GM21723 (cell line): ENCODE data around the gene HHAT.

Experiments
- ATAC-seq: cut with Tn5 transposase; IDR thresholded peaks from one replicate; pipeline ENCODE4 v1.9.1; 2021; ENCODE audit warnings: mild to moderate bottlenecking, moderate library complexity; ENCODE audit not compliant: unreplicated experiment

HHAT gene

GRCh38 chr1:210532223-210532598, 203.5 kb downstream of the HHAT start:
- ATAC-seq, result no peak

GRCh38 chr1:210535761-210536160, 207.1 kb downstream of the HHAT start:
- no peak for ATAC-seq

GRCh38 chr1:210536254-210536961, 207.7 kb downstream of the HHAT start:
- no peak for ATAC-seq

- ATAC-seq, result no peak
Observed at GRCh38 chr1:210540288-210540687, 211.6 kb downstream of the HHAT start.

- ATAC-seq, result no peak
Observed at GRCh38 chr1:210541680-210542358, 213.1 kb downstream of the HHAT start.

- no peak for ATAC-seq
Observed at GRCh38 chr1:210551899-210552298, 223.2 kb downstream of the HHAT start.

GRCh38 chr1:210553711-210554110, 225.0 kb downstream of the HHAT start:
- no peak for ATAC-seq

- no peak for ATAC-seq
Observed at GRCh38 chr1:210554382-210554781, 225.7 kb downstream of the HHAT start.

GRCh38 chr1:210556475-210556874, 227.8 kb downstream of the HHAT start:
- no peak for ATAC-seq

- no peak for ATAC-seq
Observed at GRCh38 chr1:210557426-210558077, 228.8 kb downstream of the HHAT start.

- ATAC-seq, result no peak
Observed at GRCh38 chr1:210558302-210558701, 229.6 kb downstream of the HHAT start.

GRCh38 chr1:210565306-210565705, 236.6 kb downstream of the HHAT start:
- ATAC-seq, result no peak

GRCh38 chr1:210568631-210569030, 239.9 kb downstream of the HHAT start:
- no peak for ATAC-seq

GRCh38 chr1:210570116-210570515, 241.4 kb downstream of the HHAT start:
- ATAC-seq, result no peak

- ATAC-seq, result no peak
Observed at GRCh38 chr1:210571356-210572284, 242.9 kb downstream of the HHAT start.

GRCh38 chr1:210573141-210573540, 244.4 kb downstream of the HHAT start:
- no peak for ATAC-seq

GRCh38 chr1:210582205-210582970, 253.7 kb downstream of the HHAT start:
- no peak for ATAC-seq

- peak; percentile 81 for ATAC-seq
Observed at GRCh38 chr1:210584439-210585113, 255.9 kb downstream of the HHAT start.

GRCh38 chr1:210586771-210587170, 258.1 kb downstream of the HHAT start:
- ATAC-seq, result no peak

GRCh38 chr1:210587566-210587965, 258.9 kb downstream of the HHAT start:
- no peak for ATAC-seq
